K562 (cell line): ENCODE data around the gene CFAP107. TPM values are rescaled to one million over a fixed set of nuclear protein-coding genes. Genes with fewer than 3 reads are reported as not detected.

Source experiments
- ATAC-seq: fragments of 200-7000 bp; cut with Tn5 transposase; 3 replicates; pipeline ENCODE4 v1.9.1; 2020; ENCODE audit warnings: moderate library complexity
- BruUV-seq: library from RNA; stranded (reverse); fragments of 400-500 nt; replicated peaks from 2 replicates; lab custom pipeline; 2021; lab: Mats Ljungman, UMichigan
- CTCF ChIA-PET: fragments of 300-600 bp; formaldehyde crosslinking; extraction: SDS; loops from one replicate; lab custom pipeline; 2021; ENCODE audit warnings: low intra/inter-chr PET ratio; lab: Yijun Ruan, JAX
- POLR2A ChIA-PET: fragments of 300-600, 350-650 bp; sonication (Branson Sonifier 250); formaldehyde crosslinking; extraction: SDS; loops from one replicate; lab custom pipeline; 2021; ENCODE audit warnings: antibody characterized with exemption, inconsistent platforms; lab: Yijun Ruan, JAX
- DNase-seq, 4 experiments: peaks; one replicate each; pipeline versions ENCODE4 v3.0.0 to v3.0.0-alpha.2; 2011 to 2018; ENCODE audit warnings: low spot score in 3 of 4, mixed read lengths in 3 of 4; ENCODE audit errors: extremely low read depth in 1 of 4
- FAIRE-seq: peaks from 2 replicates; lab custom pipeline; 2011; peaks lifted over from hg19 to GRCh38; lab: Jason Lieb, UNC
- H2AFZ ChIP-seq: 2 replicates; pipeline ENCODE4 v1.6.0; 2011; ENCODE audit warnings: low read depth, low read length, control low read depth, inconsistent platforms
- H3K27ac ChIP-seq: fragments of 200-600 bp; 3 replicates; pipeline ENCODE4 v1.8.0; 2011; ENCODE audit warnings: low read depth, mild to moderate bottlenecking, control low read depth, inconsistent platforms, low read length, moderate library complexity, mixed read lengths; ENCODE audit errors: extremely low read depth
- H3K27me3 ChIP-seq, 2 experiments: fragments of 300-600 bp in 1 of 2; 2 replicates in 1 of 2; 3 replicates in 1 of 2; pipeline versions ENCODE4 v1.6.0 to v1.8.0; 2011; ENCODE audit warnings: inconsistent platforms in 2 of 2, low read length in 2 of 2, mild to moderate bottlenecking in 1 of 2, mixed read lengths in 1 of 2, moderate library complexity in 1 of 2; ENCODE audit not compliant: control insufficient read depth in 2 of 2, insufficient read depth in 2 of 2
- H3K36me3 ChIP-seq: fragments of 300-600 bp; 3 replicates; pipeline ENCODE4 v1.8.0; 2011; ENCODE audit warnings: mild to moderate bottlenecking, low read length, inconsistent platforms; ENCODE audit not compliant: control insufficient read depth, insufficient read depth
- H3K4me1 ChIP-seq, 2 experiments: fragments of 200-600 bp in 1 of 2; replicated peaks in 1 of 2; 2 replicates in 1 of 2; 3 replicates in 1 of 2; pipeline versions ENCODE4 v1.5.1 to v1.8.0; 2011; ENCODE audit warnings: inconsistent platforms in 2 of 2, low read length in 2 of 2, mild to moderate bottlenecking in 1 of 2, mixed read lengths in 1 of 2, moderate library complexity in 1 of 2; ENCODE audit not compliant: control insufficient read depth in 2 of 2, insufficient read depth in 2 of 2
- H3K4me2 ChIP-seq: 2 replicates; pipeline ENCODE4 v1.6.1; 2011; ENCODE audit warnings: low read length, control low read depth, inconsistent platforms, mixed read lengths; ENCODE audit not compliant: insufficient read depth
- H3K4me3 ChIP-seq: fragments of 200-600 bp; sonication (generic), shearing (Covaris generic); 2 replicates; pipeline ENCODE4 v1.5.1; 2016; ENCODE audit warnings: control low read depth, inconsistent platforms
- H3K79me2 ChIP-seq: fragments of 200-600 bp; 3 replicates; pipeline ENCODE4 v1.8.0; 2011; ENCODE audit warnings: low read length, inconsistent platforms; ENCODE audit not compliant: control insufficient read depth, insufficient read depth
- H3K9ac ChIP-seq, 2 experiments: 2 replicates each; pipeline versions ENCODE4 v1.6.0 to v1.6.1; 2011; ENCODE audit warnings: low read depth in 2 of 2, low read length in 2 of 2, control low read depth in 1 of 2, inconsistent platforms in 1 of 2, mild to moderate bottlenecking in 1 of 2, mixed read lengths in 1 of 2; ENCODE audit not compliant: insufficient read depth in 1 of 2
- H3K9me1 ChIP-seq: one replicate; pipeline ENCODE4 v1.6.0; 2011; ENCODE audit warnings: inconsistent platforms, mild to moderate bottlenecking, low read length, moderate library complexity; ENCODE audit not compliant: control insufficient read depth, insufficient read depth
- H3K9me3 ChIP-seq: replicated peaks from 2 replicates; pipeline ENCODE4 v1.5.1; 2011; ENCODE audit warnings: low read depth, low read length, inconsistent platforms; ENCODE audit not compliant: control insufficient read depth, insufficient read depth
- H4K20me1 ChIP-seq: replicated peaks from 2 replicates; pipeline ENCODE4 v1.6.1; 2011; ENCODE audit warnings: low read length, inconsistent platforms, mixed read lengths; ENCODE audit not compliant: control insufficient read depth, insufficient read depth
- BHLHE40 ChIP-seq: IDR thresholded peaks from 2 replicates; pipeline ENCODE4 v1.6.1; 2011; ENCODE audit warnings: low read length, improper control_type of control experiment
- E2F3 ChIP-seq: fragments of 250-450 bp; sonication (Bioruptor Pico); IDR thresholded peaks from 2 replicates; pipeline ENCODE4 v1.4.0; 2020; ENCODE audit warnings: mild to moderate bottlenecking
- E4F1 ChIP-seq: fragments of 250-450 bp; sonication (Bioruptor Pico); IDR thresholded peaks from 2 replicates; pipeline ENCODE4 v1.5.0; 2021; ENCODE audit warnings: mild to moderate bottlenecking, borderline replicate concordance
- MYNN ChIP-seq, 2 experiments: sonication (generic); formaldehyde crosslinking in 1 of 2; IDR thresholded peaks; 2 replicates each; pipeline versions ENCODE4 v1.5.0 to v1.6.1; 2016 to 2020; ENCODE audit warnings: antibody characterized with exemption in 1 of 2, missing genetic modification reagents in 1 of 2
- NFYB ChIP-seq: IDR thresholded peaks from 2 replicates; pipeline ENCODE4 v1.6.1; 2011; ENCODE audit warnings: mild to moderate bottlenecking, moderate library complexity; ENCODE audit not compliant: insufficient read length; ENCODE audit errors: extremely low read depth
- RBFOX2 ChIP-seq: fragments of 200-400 bp; formaldehyde crosslinking; IDR thresholded peaks from 2 replicates; pipeline ENCODE4 v1.6.1; 2017; ENCODE audit warnings: low read depth, mild to moderate bottlenecking, low read length, moderate library complexity
- SRSF1 ChIP-seq: fragments of 200-400 bp; formaldehyde crosslinking; IDR thresholded peaks from 2 replicates; pipeline ENCODE4 v1.6.1; 2017; ENCODE audit warnings: mild to moderate bottlenecking, low read depth, low read length, moderate library complexity
- YY1 ChIP-seq, 3 experiments: IDR thresholded peaks; 2 replicates each; pipeline ENCODE4 v1.6.1; 2011; ENCODE audit warnings: low read length in 2 of 3, mild to moderate bottlenecking in 2 of 3, moderate library complexity in 2 of 3, borderline replicate concordance in 1 of 3, control low read depth in 1 of 3, low read depth in 1 of 3; ENCODE audit not compliant: insufficient read depth in 3 of 3, insufficient replicate concordance in 2 of 3, control insufficient read depth in 1 of 3, insufficient read length in 1 of 3; ENCODE audit errors: extremely low read depth in 1 of 3
- ZC3H11A ChIP-seq: IDR thresholded peaks from 2 replicates; pipeline ENCODE4 v1.6.1; 2012; ENCODE audit warnings: low read depth, low read length, improper control_type of control experiment
- ZC3H8 ChIP-seq: fragments of 450-650 bp; IDR thresholded peaks from 2 replicates; pipeline ENCODE4 v1.6.1; 2017
- ZNF699 ChIP-seq: fragments of 250-450 bp; sonication (Bioruptor Pico); IDR thresholded peaks from 2 replicates; pipeline ENCODE4 v1.8.0; 2021; ENCODE audit warnings: mild to moderate bottlenecking, moderate library complexity; ENCODE audit not compliant: insufficient replicate concordance
- WGBS: fragments of 100-300 bp; shearing (Covaris generic); methylation state at CpG from one replicate; pipeline ENCODE4 v1.1.6; 2016; ENCODE audit warnings: low coverage, mixed read lengths; ENCODE audit not compliant: insufficient coverage; ENCODE audit errors: missing lambda C conversion rate; 5-methylcytosine and 5-hydroxymethylcytosine counted together
- in situ Hi-C: fragments of 300-500 bp; cut with MboI; formaldehyde crosslinking; loops from 4 replicates; pipeline ENCODE4 v1.15.0; 2018; ENCODE audit warnings: inconsistent platforms, mixed read lengths
- intact Hi-C: fragments of 100-400 bp; cut with micrococcal nuclease; formaldehyde crosslinking; loops from 2 replicates; pipeline ENCODE4 v1.14.2; 2022
- polyA plus RNA-seq, 8 experiments: library from polyadenylated mRNA; depleted of rRNA in 4 of 8; stranded (reverse) in 5 of 8; unstranded in 3 of 8; fragments of >200 nt; fragmentation: Nextera tagmentation in 2 of 8; fragmentation: Illumina TruSeq in 1 of 8; extraction: Ambion mirVana in 2 of 8; extraction: Trizol in 1 of 8; gene quantifications; 2 replicates each; pipeline versions ENCODE4 v1.2.1 to v1.2.3, GENCODE V29; 2011 to 2014; ENCODE audit warnings: inconsistent platforms in 1 of 8, missing spikeins in 1 of 8
- total RNA-seq, 7 experiments: library from RNA; depleted of rRNA in 6 of 7; stranded (reverse); fragments of >200 nt in 6 of 7; fragmentation: Illumina TruSeq in 2 of 7; extraction: Trizol in 2 of 7; gene quantifications; 2 replicates each; pipeline versions ENCODE4 v1.2.1 to v1.2.3, GENCODE V29; 2011 to 2021; ENCODE audit warnings: low replicate concordance in 1 of 7
- TF ChIP-seq, protein P1 (sequence below): IDR thresholded peaks from 3 replicates; pipeline ENCODE4 v1.6.1; 2011; ENCODE audit warnings: borderline replicate concordance, mild to moderate bottlenecking; ENCODE audit not compliant: insufficient read length, insufficient read depth

Gene CFAP107
- total and polyA plus RNA-seq, 9 of the 15 experiments (the other 6 are each of a cell fraction or from before 2014, with no cell fraction given) = 0.03 to 0.08 TPM; not detected in 7

- TF ChIP-seq ZC3H8 = no peak
- TF ChIP-seq, protein P1, sequence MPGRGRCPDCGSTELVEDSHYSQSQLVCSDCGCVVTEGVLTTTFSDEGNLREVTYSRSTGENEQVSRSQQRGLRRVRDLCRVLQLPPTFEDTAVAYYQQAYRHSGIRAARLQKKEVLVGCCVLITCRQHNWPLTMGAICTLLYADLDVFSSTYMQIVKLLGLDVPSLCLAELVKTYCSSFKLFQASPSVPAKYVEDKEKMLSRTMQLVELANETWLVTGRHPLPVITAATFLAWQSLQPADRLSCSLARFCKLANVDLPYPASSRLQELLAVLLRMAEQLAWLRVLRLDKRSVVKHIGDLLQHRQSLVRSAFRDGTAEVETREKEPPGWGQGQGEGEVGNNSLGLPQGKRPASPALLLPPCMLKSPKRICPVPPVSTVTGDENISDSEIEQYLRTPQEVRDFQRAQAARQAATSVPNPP = no peak
- no peak for TF ChIP-seq NFYB
- TF ChIP-seq YY1 (IDR thresholded peaks at IDR 0.05; ENCODE audit: borderline replicate concordance in 1 of 3, control insufficient read depth in 1 of 3, extremely low read depth in 1 of 3, insufficient read depth in 3 of 3, insufficient read length in 1 of 3, insufficient replicate concordance in 2 of 3, low read depth in 1 of 3, low read length in 2 of 3) = no peak
- no peak for TF ChIP-seq ZC3H11A
- no peak for TF ChIP-seq RBFOX2
Measured at GRCh38 chr1:12798911-12799310, 52.9 kb downstream of the CFAP107 start (continued).

- no peak for ATAC-seq
- no peak overlapping the region for H3K27ac ChIP-seq
- H3K9me3 ChIP-seq = no peaks in the 10 kb centered on the region
- peaks cover 0 to 8% of the 10 kb centered on the region in 2 experiments; a peak in 1 of 5 replicates for H3K27me3 ChIP-seq
- WGBS = 0% methylated on average over 2 of the region's 2 CpGs
- no peaks in the 10 kb centered on the region for H3K9me1 ChIP-seq
- no peaks in the 10 kb centered on the region for H3K36me3 ChIP-seq
- H2AFZ ChIP-seq = no peak overlapping the region
- no peak for FAIRE-seq
- in situ Hi-C loops (loop anchor here (5.0 kb wide), 1 partner anchor 63 kb away; no protein-coding TSS in a partner anchor), intact Hi-C loops (no loop called here)
- no peak overlapping the region for H3K4me2 ChIP-seq
- no peaks in the 10 kb centered on the region for H4K20me1 ChIP-seq
- ChIA-PET CTCF (no interaction called here), POLR2A (no interaction called here)
- BruUV-seq = no TSS peak
- H3K79me2 ChIP-seq = no peaks in the 10 kb centered on the region
- H3K4me1 ChIP-seq = no peaks in the 10 kb centered on the region
- H3K4me3 ChIP-seq = no peak overlapping the region
- DNase-seq = no peak
- H3K9ac ChIP-seq = no peak overlapping the region
- TF ChIP-seq MYNN (IDR thresholded peaks at IDR 0.05) = no peak
- no peak for TF ChIP-seq MYNN (CRISPR knock-in tag; IDR thresholded peaks at IDR 0.05)
- TF ChIP-seq E2F3 (CRISPR knock-in tag) = no peak
- TF ChIP-seq ZNF699 (CRISPR knock-in tag) = no peak
- no peak for TF ChIP-seq SRSF1
- TF ChIP-seq BHLHE40 = no peak
- TF ChIP-seq E4F1 (CRISPR knock-in tag) = no peak
- TF ChIP-seq, all 486 proteins: peak for 0
Measured at GRCh38 chr1:12799730-12800129, 53.7 kb downstream of the CFAP107 start.
